Right lobe of liver (tissue), 6 donors: Measurements from ENCODE around the gene RXFP1. TPM values are rescaled to one million over a fixed set of nuclear protein-coding genes. Genes with fewer than 3 reads are reported as not detected.
A peak's percentile ranks its signal among the peaks of the same experiment; 100 is the strongest.

Experiments
- ATAC-seq, 4 donors: fragments of 200-7000 bp; cut with Tn5 transposase; one replicate each; pipeline ENCODE4 v1.9.1; 2020; ENCODE audit warnings: mild to moderate bottlenecking in 4 of 4, moderate library complexity in 4 of 4
- DNase-seq, 3 donors: peaks; one replicate each; pipeline ENCODE4 v3.0.0-alpha.2; 2020
- H3K27ac ChIP-seq, 3 donors: fragments of 200-600 bp; one replicate each; pipeline ENCODE4 v1.8.0; 2022
- H3K27me3 ChIP-seq, 2 donors: fragments of 200-600 bp; one replicate each; pipeline ENCODE4 v1.8.0; 2022
- H3K36me3 ChIP-seq, 4 donors: fragments of 200-600 bp; sonication (generic) in 1 of 4; one replicate each; pipeline versions ENCODE4 v1.5.1 to v1.8.0; 2017 to 2022; ENCODE audit warnings: control low read depth in 1 of 4
- H3K4me1 ChIP-seq, 4 donors: fragments of 200-600 bp; sonication (generic) in 1 of 4; one replicate each; pipeline versions ENCODE4 v1.5.1 to v1.8.0; 2017 to 2022; ENCODE audit warnings: control low read depth in 1 of 4
- H3K4me3 ChIP-seq, 3 donors: fragments of 200-600 bp; one replicate each; pipeline ENCODE4 v1.8.0; 2022
- H3K9me3 ChIP-seq, 4 donors: fragments of 200-600 bp; sonication (generic) in 1 of 4; one replicate each; pipeline versions ENCODE4 v1.5.1 to v1.8.0; 2017 to 2022; ENCODE audit warnings: control low read depth in 1 of 4
- POLR2A ChIP-seq: fragments of 450-650 bp; IDR thresholded peaks from one replicate; pipeline ENCODE4 v1.6.1; 2017; ENCODE audit warnings: antibody characterized with exemption, mild to moderate bottlenecking
- WGBS: methylation state at CpG from one replicate; pipeline ENCODE4 v1.1.6; 2018; ENCODE audit warnings: low coverage, low lambda C conversion rate; ENCODE audit not compliant: insufficient coverage; ENCODE audit errors: missing lambda C conversion rate; 5-methylcytosine and 5-hydroxymethylcytosine counted together
- intact Hi-C, 2 donors: fragments of 100-400 bp; cut with DNase I; formaldehyde crosslinking; loops; one replicate each; pipeline versions ENCODE4 v1.11.2 to v1.14.1; 2022
- total RNA-seq, 6 experiments: library from RNA; depleted of rRNA in 2 of 6; stranded (reverse); fragments of >200 nt in 2 of 6; fragmentation: NEBNext Ultra II Directional in 3 of 6; extraction: Animal tissue kit (Norgen Biotek cat#: 25700) in 3 of 6; gene quantifications; one replicate each; pipeline versions ENCODE4 v1.1.0 to v1.2.4, GENCODE V29; 2016 to 2023
- TF ChIP-seq, protein P1 (sequence below), 4 donors: fragments of 200-600 bp in 3 of 4; fragments of 450-650 bp in 1 of 4; IDR thresholded peaks; one replicate each; pipeline versions ENCODE4 v1.5.1 to v1.8.0; 2016 to 2022; ENCODE audit warnings: antibody characterized with exemption in 4 of 4, mild to moderate bottlenecking in 2 of 4
- donor health status: DM: no; HTN: yes; CAD: no.
- donor health status: DM: no; HTN: no; CAD: no.
- donor health status: DM: no; HTN: no; CAD: no.
- donor health status: DM: no; HTN: yes; CAD: no.
- donor health status: DM: no; HTN: yes; CAD: no.

RXFP1 gene
- total RNA-seq, 6 experiments from 2014 or later, result 0.88 to 3.4 (median 1.3) TPM

DNA sequence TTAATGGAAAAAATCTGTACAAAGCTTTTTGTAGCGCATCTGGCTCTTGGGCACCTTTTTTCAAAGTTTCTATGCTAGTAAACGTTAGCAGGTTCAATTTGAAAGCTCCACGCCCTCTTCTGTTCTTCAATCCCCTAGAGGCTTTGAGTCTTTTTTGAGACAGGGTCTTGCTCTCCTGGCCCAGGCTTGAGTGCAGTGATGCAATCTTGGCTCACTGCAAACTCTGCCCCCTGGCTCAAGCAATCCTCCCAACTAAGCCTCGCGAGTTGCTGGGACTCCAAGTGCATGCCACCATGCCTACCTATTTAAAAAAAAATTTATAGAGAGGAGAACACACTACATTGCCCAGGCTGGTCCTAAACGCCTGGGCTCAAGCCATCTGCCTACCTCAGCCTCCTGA lies 9.2 kb downstream of the RXFP1 start:
- no peaks in the 10 kb centered on the region for H3K36me3 ChIP-seq
- intact Hi-C loops, result no loop called here
- 35% methylated on average over 6 of the region's 6 CpGs for WGBS
- no peak overlapping the region for H3K4me3 ChIP-seq
- no peak for TF ChIP-seq POLR2A
- TF ChIP-seq, protein P1, sequence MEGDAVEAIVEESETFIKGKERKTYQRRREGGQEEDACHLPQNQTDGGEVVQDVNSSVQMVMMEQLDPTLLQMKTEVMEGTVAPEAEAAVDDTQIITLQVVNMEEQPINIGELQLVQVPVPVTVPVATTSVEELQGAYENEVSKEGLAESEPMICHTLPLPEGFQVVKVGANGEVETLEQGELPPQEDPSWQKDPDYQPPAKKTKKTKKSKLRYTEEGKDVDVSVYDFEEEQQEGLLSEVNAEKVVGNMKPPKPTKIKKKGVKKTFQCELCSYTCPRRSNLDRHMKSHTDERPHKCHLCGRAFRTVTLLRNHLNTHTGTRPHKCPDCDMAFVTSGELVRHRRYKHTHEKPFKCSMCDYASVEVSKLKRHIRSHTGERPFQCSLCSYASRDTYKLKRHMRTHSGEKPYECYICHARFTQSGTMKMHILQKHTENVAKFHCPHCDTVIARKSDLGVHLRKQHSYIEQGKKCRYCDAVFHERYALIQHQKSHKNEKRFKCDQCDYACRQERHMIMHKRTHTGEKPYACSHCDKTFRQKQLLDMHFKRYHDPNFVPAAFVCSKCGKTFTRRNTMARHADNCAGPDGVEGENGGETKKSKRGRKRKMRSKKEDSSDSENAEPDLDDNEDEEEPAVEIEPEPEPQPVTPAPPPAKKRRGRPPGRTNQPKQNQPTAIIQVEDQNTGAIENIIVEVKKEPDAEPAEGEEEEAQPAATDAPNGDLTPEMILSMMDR (IDR thresholded peaks at IDR 0.05), result no peak
- H3K27ac ChIP-seq, result no peak overlapping the region
- ATAC-seq, result no peak
- no peaks in the 10 kb centered on the region for H3K4me1 ChIP-seq
- H3K9me3 ChIP-seq, result no peaks in the 10 kb centered on the region
- no peak for DNase-seq
- H3K27me3 ChIP-seq, result no peaks in the 10 kb centered on the region

DNA sequence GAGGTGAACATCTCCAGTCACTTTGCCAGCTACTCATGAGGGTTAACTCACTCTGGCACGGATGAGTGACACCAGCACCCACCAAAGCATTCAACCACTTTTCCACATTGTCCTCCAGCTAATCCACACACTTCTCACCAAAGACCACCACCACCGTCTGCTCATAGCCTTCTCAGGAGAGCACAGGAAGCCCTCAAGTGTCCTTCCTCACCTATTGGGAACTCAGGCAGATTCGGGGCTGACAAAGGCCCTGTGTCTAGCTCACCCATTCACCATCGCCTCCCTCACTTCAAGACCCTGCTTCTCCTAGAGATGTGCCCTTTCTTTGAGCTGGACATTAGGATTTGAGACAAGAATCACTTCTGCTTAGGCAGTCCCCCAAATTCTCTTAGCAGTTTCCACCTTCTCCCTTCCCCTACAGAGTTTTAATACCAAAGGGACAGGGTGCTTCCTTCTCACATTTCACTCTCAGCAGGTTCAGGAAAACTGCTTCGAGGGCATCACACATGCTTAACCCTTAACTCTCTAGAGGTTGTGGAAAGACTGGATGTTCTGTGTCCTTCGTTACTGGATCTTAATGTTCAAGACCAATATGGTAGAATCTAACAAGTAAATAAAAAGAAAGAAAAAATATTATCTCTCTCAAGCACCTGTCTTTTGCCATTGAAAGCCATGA lies 11.0 kb downstream of the RXFP1 start:
- H3K9me3 ChIP-seq, result no peaks in the 10 kb centered on the region
- H3K4me1 ChIP-seq, result no peaks in the 10 kb centered on the region
- no peak for ATAC-seq
- DNase-seq, result no peak
- H3K27ac ChIP-seq, result no peak overlapping the region
- H3K36me3 ChIP-seq, result no peaks in the 10 kb centered on the region
- intact Hi-C loops, result no loop called here
- no peaks in the 10 kb centered on the region for H3K27me3 ChIP-seq
- WGBS, result 38% methylated on average over 5 of the region's 6 CpGs
- TF ChIP-seq, protein P1 (IDR thresholded peaks at IDR 0.05), result no peak
- no peak for TF ChIP-seq POLR2A
- H3K4me3 ChIP-seq, result no peak overlapping the region

DNA sequence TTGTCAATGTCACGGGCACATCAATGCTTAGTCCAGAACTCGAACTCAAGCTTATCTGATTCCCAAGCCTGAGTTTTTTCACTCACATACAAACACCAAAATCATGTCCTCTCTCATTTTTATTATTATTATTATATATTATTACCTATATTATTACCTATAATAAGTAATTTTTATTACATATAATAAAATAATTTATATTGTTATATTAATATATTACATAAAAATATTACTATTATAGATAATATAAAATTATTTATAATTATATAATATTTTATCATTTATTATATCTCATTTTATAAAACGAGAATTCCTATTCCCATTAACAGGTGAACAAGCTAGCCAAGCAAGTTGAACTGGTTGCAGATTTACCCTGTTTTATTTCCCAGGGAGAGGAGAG lies 13.0 kb downstream of the RXFP1 start:
- DNase-seq, result no peak
- intact Hi-C loops, result no loop called here

DNA sequence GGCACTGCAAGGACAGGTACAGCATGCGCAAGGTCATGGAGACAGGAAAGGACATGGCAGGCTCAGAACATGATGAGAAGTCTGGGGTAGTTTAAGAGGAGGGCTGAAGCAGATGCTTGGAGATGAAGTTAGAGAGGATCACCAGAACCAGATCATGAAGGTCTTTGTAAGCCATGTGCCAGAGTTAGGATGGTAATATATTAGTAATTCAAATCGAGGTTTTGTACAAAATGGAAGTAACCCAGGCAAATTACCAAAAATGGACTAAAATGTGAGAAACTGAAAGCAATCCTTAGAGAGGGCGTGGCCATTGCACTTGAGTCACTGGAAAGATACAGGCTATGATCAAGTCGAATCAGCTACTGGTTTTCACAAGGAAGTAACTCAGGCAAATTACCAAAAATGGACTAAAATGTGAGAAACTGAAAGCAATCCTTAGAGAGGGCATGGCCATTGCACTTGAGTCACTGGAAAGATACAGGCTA lies 13.5 kb downstream of the RXFP1 start:
- Histone ChIP-seq H3K27me3 (no peaks in the 10 kb centered on the region), H3K4me3 (no peak overlapping the region), H3K27ac (no peak overlapping the region), H3K36me3 (no peaks in the 10 kb centered on the region), H3K9me3 (no peaks in the 10 kb centered on the region), H3K4me1 (no peaks in the 10 kb centered on the region)
- intact Hi-C loops, result no loop called here
- ATAC-seq, result peak in 3 of 4 donors; percentile 9 to 52 (median 20)
- WGBS, result 53% methylated on average over 4 of the region's 4 CpGs
- TF ChIP-seq POLR2A, result no peak
- TF ChIP-seq, protein P1 (IDR thresholded peaks at IDR 0.05), result no peak
- no peak for DNase-seq

More for the DNA sequence above, 13.0 kb downstream of the RXFP1 start:
- Histone ChIP-seq H3K4me3 (no peak overlapping the region), H3K27me3 (no peaks in the 10 kb centered on the region), H3K9me3 (no peaks in the 10 kb centered on the region), H3K36me3 (no peaks in the 10 kb centered on the region), H3K4me1 (no peaks in the 10 kb centered on the region), H3K27ac (no peak overlapping the region)
- 67% methylated on average over 3 of the region's 3 CpGs for WGBS
- TF ChIP-seq, protein P1 (IDR thresholded peaks at IDR 0.05), result no peak
- TF ChIP-seq POLR2A, result no peak
- no peak for ATAC-seq
